WTC11 (cell line): Measurements from ENCODE around the gene IRX2. TPM values are rescaled to one million over a fixed set of nuclear protein-coding genes. Genes with fewer than 3 reads are reported as not detected.

Experiments
- ATAC-seq: fragments of 200-7000 bp; cut with Tn5 transposase; 2 replicates; pipeline ENCODE4 v1.10.0; 2021; ENCODE audit warnings: mild to moderate bottlenecking, moderate library complexity
- CTCF ChIA-PET: fragments of 300-600 bp; sonication (Branson Sonifier 250); formaldehyde crosslinking; loops from one replicate; lab custom pipeline; 2021; ENCODE audit warnings: antibody characterized with exemption; lab: Charles Lee
- POLR2A ChIA-PET: fragments of 350-600 bp; sonication (Branson Sonifier 250); formaldehyde crosslinking; loops from one replicate; lab custom pipeline; 2021; ENCODE audit warnings: antibody characterized with exemption; lab: Charles Lee
- DNase-seq: peaks from one replicate; pipeline ENCODE4 v3.0.0; 2021; ENCODE audit warnings: low spot score
- H3K27ac Mint-ChIP-seq: 2 replicates; pipeline ENCODE4 v1.8.0; 2021; ENCODE audit warnings: mixed read lengths
- H3K27me3 Mint-ChIP-seq: 2 replicates; pipeline ENCODE4 v1.8.0; 2021; ENCODE audit warnings: low read depth, mild to moderate bottlenecking, moderate library complexity, mixed read lengths
- H3K36me3 Mint-ChIP-seq: 2 replicates; pipeline ENCODE4 v1.8.0; 2021; ENCODE audit warnings: mixed read lengths
- H3K4me1 Mint-ChIP-seq: 2 replicates; pipeline ENCODE4 v1.8.0; 2022; ENCODE audit warnings: mixed read lengths
- H3K4me3 Mint-ChIP-seq: 2 replicates; pipeline ENCODE4 v1.8.0; 2021; ENCODE audit warnings: mild to moderate bottlenecking, moderate library complexity, mixed read lengths
- H3K9me3 Mint-ChIP-seq: 2 replicates; pipeline ENCODE4 v1.8.0; 2021; ENCODE audit warnings: mixed read lengths
- CTCF ChIP-seq: fragments of 200-600 bp; IDR thresholded peaks from 2 replicates; pipeline ENCODE4 v1.8.0; 2022; ENCODE audit warnings: antibody characterized with exemption
- E2F5 ChIP-seq: sonication (generic); formaldehyde crosslinking; IDR thresholded peaks from 2 replicates; pipeline ENCODE4 v1.8.1; 2022; ENCODE audit warnings: mild to moderate bottlenecking, moderate library complexity, missing genetic modification reagents
- FOXK1 ChIP-seq: sonication (generic); formaldehyde crosslinking; IDR thresholded peaks from 2 replicates; pipeline ENCODE4 v1.8.0; 2022; ENCODE audit warnings: mild to moderate bottlenecking, moderate library complexity, missing genetic modification reagents
- GABPB1 ChIP-seq: sonication (generic); formaldehyde crosslinking; IDR thresholded peaks from 2 replicates; pipeline ENCODE4 v1.8.1; 2023; ENCODE audit warnings: mild to moderate bottlenecking, missing genetic modification reagents
- NR2C2 ChIP-seq: sonication (generic); formaldehyde crosslinking; IDR thresholded peaks from 2 replicates; pipeline ENCODE4 v1.8.0; 2022; ENCODE audit warnings: mild to moderate bottlenecking, missing genetic modification reagents
- NR3C1 ChIP-seq: sonication (generic); formaldehyde crosslinking; conservative IDR thresholded peaks from 2 replicates; pipeline ENCODE4 v1.8.1; 2023; ENCODE audit warnings: low read depth, mild to moderate bottlenecking, missing genetic modification reagents
- SP1 ChIP-seq: sonication (generic); formaldehyde crosslinking; conservative IDR thresholded peaks from 2 replicates; pipeline ENCODE4 v1.8.1; 2022; ENCODE audit warnings: missing genetic modification reagents
- TCF7 ChIP-seq: sonication (generic); formaldehyde crosslinking; IDR thresholded peaks from 2 replicates; pipeline ENCODE4 v1.8.0; 2022; ENCODE audit warnings: mild to moderate bottlenecking, low read depth, missing genetic modification reagents, moderate library complexity
- TEAD1 ChIP-seq: sonication (generic); formaldehyde crosslinking; IDR thresholded peaks from 2 replicates; pipeline ENCODE4 v1.8.0; 2022; ENCODE audit warnings: mild to moderate bottlenecking, missing genetic modification reagents
- TEAD4 ChIP-seq: sonication (generic); formaldehyde crosslinking; IDR thresholded peaks from 2 replicates; pipeline ENCODE4 v1.8.0; 2022; ENCODE audit warnings: mild to moderate bottlenecking, missing genetic modification reagents
- ZNF416 ChIP-seq: fragments of 250-450 bp; sonication (Bioruptor Pico); IDR thresholded peaks from 2 replicates; pipeline ENCODE4 v1.9.0; 2021; ENCODE audit warnings: mild to moderate bottlenecking, inconsistent platforms
- ZNF671 ChIP-seq: fragments of 250-450 bp; sonication (Bioruptor Pico); IDR thresholded peaks from 2 replicates; pipeline ENCODE4 v1.8.0; 2021; ENCODE audit warnings: mild to moderate bottlenecking
- total RNA-seq: library from RNA; stranded (reverse); gene quantifications from 3 replicates; pipeline ENCODE4 v1.2.3, GENCODE V29; 2021
- TF ChIP-seq, protein P1 (sequence below): fragments of 250-450 bp; sonication (Bioruptor Pico); conservative IDR thresholded peaks from 2 replicates; pipeline ENCODE4 v1.9.0; 2021; ENCODE audit warnings: mild to moderate bottlenecking
- TF ChIP-seq, protein P2 (sequence below): sonication (generic); formaldehyde crosslinking; IDR thresholded peaks from 2 replicates; pipeline ENCODE4 v1.8.0; 2023; ENCODE audit warnings: missing genetic modification reagents
- TF ChIP-seq, protein P3 (sequence below): sonication (generic); formaldehyde crosslinking; IDR thresholded peaks from 2 replicates; pipeline ENCODE4 v1.8.1; 2022; ENCODE audit warnings: low read depth, missing genetic modification reagents, borderline replicate concordance
- TF ChIP-seq, protein P4 (sequence below): sonication (generic); formaldehyde crosslinking; IDR thresholded peaks from 2 replicates; pipeline ENCODE4 v1.8.1; 2022; ENCODE audit warnings: mild to moderate bottlenecking, missing genetic modification reagents, moderate library complexity, borderline replicate concordance
- TF ChIP-seq, protein P5 (sequence below): fragments of 250-450 bp; sonication (Bioruptor Pico); IDR thresholded peaks from 2 replicates; pipeline ENCODE4 v2.1.2; 2022; ENCODE audit warnings: mild to moderate bottlenecking, moderate library complexity
- TF ChIP-seq, protein P6 (sequence below): sonication (generic); formaldehyde crosslinking; IDR thresholded peaks from 2 replicates; pipeline ENCODE4 v1.8.1; 2023; ENCODE audit warnings: mild to moderate bottlenecking, missing genetic modification reagents, moderate library complexity
- TF ChIP-seq, protein P7 (sequence below): sonication (generic); formaldehyde crosslinking; IDR thresholded peaks from 2 replicates; pipeline ENCODE4 v1.8.0; 2022; ENCODE audit warnings: mild to moderate bottlenecking, missing genetic modification reagents

Gene IRX2
- total RNA-seq, 1 experiment from 2014 or later: 63.2 TPM

DNA sequence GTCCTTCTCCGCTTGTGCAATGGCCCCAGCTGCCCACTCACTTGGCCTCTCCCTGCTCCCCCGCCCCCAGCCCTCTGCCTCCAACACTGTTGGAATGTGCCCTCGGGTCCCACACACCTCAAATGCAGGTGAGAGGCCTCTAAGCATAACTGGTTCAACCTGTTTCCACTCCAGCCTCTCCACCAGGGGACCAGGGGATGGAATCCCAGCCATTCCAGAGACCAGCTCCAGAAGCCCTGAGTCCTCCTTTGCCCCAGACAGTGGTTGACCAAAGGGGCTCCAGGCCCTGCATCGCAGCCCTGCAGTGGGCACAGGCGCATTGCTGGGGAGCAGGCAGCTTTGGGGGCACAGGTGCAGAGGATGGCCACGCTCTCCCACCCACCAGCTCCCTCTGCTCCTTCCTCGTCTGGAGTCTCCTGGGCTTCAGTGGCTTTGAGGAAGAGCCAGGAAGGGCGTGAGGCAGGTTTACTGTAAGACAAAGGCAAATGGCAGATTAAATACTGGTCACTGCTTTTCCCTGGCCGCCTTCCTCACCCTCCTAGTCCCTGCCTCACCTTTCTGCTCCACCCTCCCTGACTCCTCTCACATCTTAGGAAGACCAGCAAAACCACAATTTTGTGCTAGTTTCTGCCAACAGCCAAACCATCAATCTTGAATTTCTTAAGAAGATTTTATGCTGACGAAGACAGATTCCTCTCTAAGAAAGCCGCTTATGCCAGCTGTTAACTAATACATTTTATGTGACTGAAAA, 29.1 kb upstream of the IRX2 start:
- POLR2A ChIA-PET: no interaction called here
- peaks cover 18% of the 10 kb centered on the region for H3K27me3 Mint-ChIP-seq

DNA sequence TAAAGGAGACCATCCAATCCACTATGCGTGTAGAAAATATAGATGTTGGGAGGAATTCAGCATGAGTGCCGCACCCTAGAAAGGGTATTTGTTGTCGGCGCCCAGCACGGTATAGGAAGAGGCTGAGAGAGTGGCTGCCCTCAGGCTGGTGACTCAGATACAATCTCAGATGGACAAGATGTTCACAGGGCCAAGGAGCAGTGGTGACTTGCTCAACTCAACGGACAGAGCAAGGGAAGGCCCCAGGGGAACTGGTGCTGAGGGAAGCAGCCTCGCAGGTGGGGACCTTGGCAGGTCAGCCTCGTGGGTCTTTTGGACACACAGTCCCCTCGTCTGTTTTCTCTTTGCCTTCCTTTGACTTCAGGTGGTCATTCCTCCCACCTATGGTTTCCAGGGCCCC, 28.0 kb upstream of the IRX2 start:
- ATAC-seq (no peak), DNase-seq (no peak)
- ChIA-PET CTCF (interaction anchor here (0.5 kb wide), 1 partner anchor 25 kb away, joined by 3 read pairs; no protein-coding TSS in a partner anchor), POLR2A (no interaction called here)
- Mint-ChIP-seq H3K9me3 (peaks cover 18% of the 10 kb centered on the region), H3K4me3 (no peak overlapping the region), H3K4me1 (peaks cover 31% of the 10 kb centered on the region), H3K36me3 (peaks cover 8% of the 10 kb centered on the region), H3K27me3 (peaks cover 18% of the 10 kb centered on the region), H3K27ac (no peak overlapping the region)
- TF ChIP-seq, protein P1, sequence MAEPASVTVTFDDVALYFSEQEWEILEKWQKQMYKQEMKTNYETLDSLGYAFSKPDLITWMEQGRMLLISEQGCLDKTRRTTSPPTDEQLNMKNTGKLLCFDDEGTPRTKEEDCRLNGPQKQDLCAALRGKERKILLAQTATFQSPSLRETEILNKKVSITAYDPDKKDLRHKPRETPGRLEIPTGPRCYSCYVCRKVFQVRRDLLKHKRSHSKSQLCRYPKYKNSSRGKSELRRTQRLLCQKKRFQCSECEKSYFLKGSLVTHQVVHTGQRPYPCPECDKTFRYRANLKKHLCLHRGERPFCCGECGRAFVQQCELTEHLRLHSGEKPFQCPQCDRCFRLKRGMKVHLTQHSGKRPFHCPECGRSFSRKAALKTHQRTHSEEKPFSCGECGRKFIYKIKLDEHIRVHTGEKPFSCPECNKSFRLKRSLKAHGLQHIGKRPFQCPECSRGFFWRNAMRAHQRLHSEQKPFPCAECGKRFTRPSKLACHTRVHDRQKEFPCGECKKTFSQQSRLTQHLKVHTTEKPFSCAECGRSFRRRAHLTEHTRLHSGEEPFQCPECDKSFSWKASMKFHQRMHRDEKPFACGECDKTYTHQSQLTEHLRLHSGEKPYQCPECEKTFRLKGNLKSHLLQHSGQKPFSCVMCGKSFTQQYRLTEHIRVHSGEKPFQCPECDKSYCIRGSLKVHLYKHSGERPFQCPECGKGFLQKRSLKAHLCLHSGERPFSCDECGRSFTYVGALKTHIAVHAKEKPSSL: no peak
- TF ChIP-seq, protein P2, sequence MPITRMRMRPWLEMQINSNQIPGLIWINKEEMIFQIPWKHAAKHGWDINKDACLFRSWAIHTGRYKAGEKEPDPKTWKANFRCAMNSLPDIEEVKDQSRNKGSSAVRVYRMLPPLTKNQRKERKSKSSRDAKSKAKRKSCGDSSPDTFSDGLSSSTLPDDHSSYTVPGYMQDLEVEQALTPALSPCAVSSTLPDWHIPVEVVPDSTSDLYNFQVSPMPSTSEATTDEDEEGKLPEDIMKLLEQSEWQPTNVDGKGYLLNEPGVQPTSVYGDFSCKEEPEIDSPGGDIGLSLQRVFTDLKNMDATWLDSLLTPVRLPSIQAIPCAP (CRISPR knock-in tag): no peak
- TF ChIP-seq GABPB1 (CRISPR knock-in tag) (no peak), SP1 (CRISPR knock-in tag) (no peak), NR2C2 (no peak), E2F5 (no peak), CTCF (no peak), ZNF416 (CRISPR knock-in tag) (no peak)
- TF ChIP-seq, protein P3, sequence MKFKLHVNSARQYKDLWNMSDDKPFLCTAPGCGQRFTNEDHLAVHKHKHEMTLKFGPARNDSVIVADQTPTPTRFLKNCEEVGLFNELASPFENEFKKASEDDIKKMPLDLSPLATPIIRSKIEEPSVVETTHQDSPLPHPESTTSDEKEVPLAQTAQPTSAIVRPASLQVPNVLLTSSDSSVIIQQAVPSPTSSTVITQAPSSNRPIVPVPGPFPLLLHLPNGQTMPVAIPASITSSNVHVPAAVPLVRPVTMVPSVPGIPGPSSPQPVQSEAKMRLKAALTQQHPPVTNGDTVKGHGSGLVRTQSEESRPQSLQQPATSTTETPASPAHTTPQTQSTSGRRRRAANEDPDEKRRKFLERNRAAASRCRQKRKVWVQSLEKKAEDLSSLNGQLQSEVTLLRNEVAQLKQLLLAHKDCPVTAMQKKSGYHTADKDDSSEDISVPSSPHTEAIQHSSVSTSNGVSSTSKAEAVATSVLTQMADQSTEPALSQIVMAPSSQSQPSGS (CRISPR knock-in tag): no peak
- TF ChIP-seq, protein P4, sequence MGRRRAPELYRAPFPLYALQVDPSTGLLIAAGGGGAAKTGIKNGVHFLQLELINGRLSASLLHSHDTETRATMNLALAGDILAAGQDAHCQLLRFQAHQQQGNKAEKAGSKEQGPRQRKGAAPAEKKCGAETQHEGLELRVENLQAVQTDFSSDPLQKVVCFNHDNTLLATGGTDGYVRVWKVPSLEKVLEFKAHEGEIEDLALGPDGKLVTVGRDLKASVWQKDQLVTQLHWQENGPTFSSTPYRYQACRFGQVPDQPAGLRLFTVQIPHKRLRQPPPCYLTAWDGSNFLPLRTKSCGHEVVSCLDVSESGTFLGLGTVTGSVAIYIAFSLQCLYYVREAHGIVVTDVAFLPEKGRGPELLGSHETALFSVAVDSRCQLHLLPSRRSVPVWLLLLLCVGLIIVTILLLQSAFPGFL (CRISPR knock-in tag): no peak

More for the DNA sequence above, 29.1 kb upstream of the IRX2 start:
- DNase-seq: peak; percentile 75
- H3K27ac Mint-ChIP-seq: peak overlapping the region; percentile 95
- H3K36me3 Mint-ChIP-seq: peaks cover 19% of the 10 kb centered on the region
- H3K9me3 Mint-ChIP-seq: peaks cover 29% of the 10 kb centered on the region
- H3K4me1 Mint-ChIP-seq: peaks cover 31% of the 10 kb centered on the region
- CTCF ChIA-PET: interaction anchor here (1.6 to 2.4 kb wide), 2 partner anchors 25 to 29 kb away, joined by 5 to 7 read pairs; partner anchors contain the start of gene IRX2
- peak; percentile 93 for ATAC-seq
- TF ChIP-seq NR3C1 (CRISPR knock-in tag) (no peak), ZNF671 (0 out of 2 replicates have a peak, but pooled peaks have one; percentile 21), FOXK1 (CRISPR knock-in tag) (no peak), TEAD4 (peak; percentile 64; the same call in 1 of the 2 replicates), TCF7 (CRISPR knock-in tag) (no peak), TEAD1 (CRISPR knock-in tag) (peak; percentile 74; the same call in 1 of the 2 replicates), SP1 (CRISPR knock-in tag) (no peak)
- TF ChIP-seq, protein P5, sequence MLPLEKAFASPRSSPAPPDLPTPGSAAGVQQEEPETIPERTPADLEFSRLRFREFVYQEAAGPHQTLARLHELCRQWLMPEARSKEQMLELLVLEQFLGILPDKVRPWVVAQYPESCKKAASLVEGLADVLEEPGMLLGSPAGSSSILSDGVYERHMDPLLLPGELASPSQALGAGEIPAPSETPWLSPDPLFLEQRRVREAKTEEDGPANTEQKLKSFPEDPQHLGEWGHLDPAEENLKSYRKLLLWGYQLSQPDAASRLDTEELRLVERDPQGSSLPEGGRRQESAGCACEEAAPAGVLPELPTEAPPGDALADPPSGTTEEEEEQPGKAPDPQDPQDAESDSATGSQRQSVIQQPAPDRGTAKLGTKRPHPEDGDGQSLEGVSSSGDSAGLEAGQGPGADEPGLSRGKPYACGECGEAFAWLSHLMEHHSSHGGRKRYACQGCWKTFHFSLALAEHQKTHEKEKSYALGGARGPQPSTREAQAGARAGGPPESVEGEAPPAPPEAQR (CRISPR knock-in tag): 0 out of 2 replicates have a peak, but pooled peaks have one; percentile 44
- TF ChIP-seq, protein P1: 0 out of 2 replicates have a peak, but pooled peaks have one; percentile 38
- TF ChIP-seq, protein P6, sequence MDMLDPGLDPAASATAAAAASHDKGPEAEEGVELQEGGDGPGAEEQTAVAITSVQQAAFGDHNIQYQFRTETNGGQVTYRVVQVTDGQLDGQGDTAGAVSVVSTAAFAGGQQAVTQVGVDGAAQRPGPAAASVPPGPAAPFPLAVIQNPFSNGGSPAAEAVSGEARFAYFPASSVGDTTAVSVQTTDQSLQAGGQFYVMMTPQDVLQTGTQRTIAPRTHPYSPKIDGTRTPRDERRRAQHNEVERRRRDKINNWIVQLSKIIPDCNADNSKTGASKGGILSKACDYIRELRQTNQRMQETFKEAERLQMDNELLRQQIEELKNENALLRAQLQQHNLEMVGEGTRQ (CRISPR knock-in tag): no peak
- TF ChIP-seq, protein P7, sequence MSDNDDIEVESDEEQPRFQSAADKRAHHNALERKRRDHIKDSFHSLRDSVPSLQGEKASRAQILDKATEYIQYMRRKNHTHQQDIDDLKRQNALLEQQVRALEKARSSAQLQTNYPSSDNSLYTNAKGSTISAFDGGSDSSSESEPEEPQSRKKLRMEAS (CRISPR knock-in tag): 0 out of 2 replicates have a peak, but pooled peaks have one; percentile 33
- H3K4me3 Mint-ChIP-seq: no peak overlapping the region
